ENCODE data around the gene QKI.

- no peak for TF ChIP-seq CTCF (IDR thresholded peaks at IDR 0.05)
- no peak for TF ChIP-seq POLR2A (IDR thresholded peaks at IDR 0.05)
Observed at GRCh38 chr6:163422550-163422949, 8.0 kb downstream of the QKI start.

All from right lobe of liver (tissue), 4 donors.